Left ventricle myocardium superior (tissue), 1 donor: ENCODE results near the gene THEMIS2. TPM values are rescaled to one million over a fixed set of nuclear protein-coding genes. Genes with fewer than 3 reads are reported as not detected.

ENCODE experiments used
- ATAC-seq: fragments of 200-7000 bp; cut with Tn5 transposase; one replicate; pipeline ENCODE4 v1.9.1; 2020; ENCODE audit warnings: mild to moderate bottlenecking, moderate library complexity
- DNase-seq: peaks from one replicate; pipeline ENCODE4 v3.0.0-alpha.2; 2020
- intact Hi-C: fragments of 100-400 bp; cut with micrococcal nuclease; formaldehyde crosslinking; loops from one replicate; pipeline ENCODE4 v1.11.0; 2022
- total RNA-seq: library from RNA; stranded (reverse); fragmentation: NEBNext Ultra II Directional; extraction: Animal tissue kit (Norgen Biotek cat#: 25700); gene quantifications from one replicate; pipeline ENCODE4 v1.2.1, GENCODE V29; 2021
- donor health status: DM: no; HTN: yes; CAD: no; lungs with severe emphysema.

THEMIS2 gene
- total RNA-seq, 1 donor from 2014 or later, result 5.7 TPM

GRCh38 chr1:27883536-27883935 is 11.2 kb downstream of the THEMIS2 start:
- intact Hi-C loops, result no loop called here
- DNase-seq (no peak), ATAC-seq (no peak)

- intact Hi-C loops, result no loop called here
- peak; percentile 15 for ATAC-seq
- no peak for DNase-seq
Measured at GRCh38 chr1:27884006-27884954, 11.9 kb downstream of the THEMIS2 start.

GRCh38 chr1:27885114-27885528 is 12.8 kb downstream of the THEMIS2 start:
- DNase-seq (no peak), ATAC-seq (peak; percentile 62)
- intact Hi-C loops, result no loop called here

GRCh38 chr1:27885621-27886352 is 13.4 kb downstream of the THEMIS2 start:
- no peak for DNase-seq
- intact Hi-C loops, result no loop called here
- ATAC-seq, result peak; percentile 71

GRCh38 chr1:27886353-27886679 is 14.0 kb downstream of the THEMIS2 start:
- DNase-seq, result no peak
- intact Hi-C loops, result no loop called here
- no peak for ATAC-seq

- DNase-seq, result no peak
- intact Hi-C loops, result no loop called here
- ATAC-seq, result no peak
Measured at GRCh38 chr1:27886744-27887143, 14.4 kb downstream of the THEMIS2 start.

GRCh38 chr1:27887215-27888021 is 15.1 kb downstream of the THEMIS2 start:
- no peak for DNase-seq
- intact Hi-C loops, result no loop called here
- peak; percentile 23 for ATAC-seq

- ATAC-seq, result no peak
- no peak for DNase-seq
- intact Hi-C loops, result no loop called here
Measured at GRCh38 chr1:27889506-27889905, 17.2 kb downstream of the THEMIS2 start.

- intact Hi-C loops, result no loop called here
- DNase-seq, result no peak
- peak; percentile 58 for ATAC-seq
Measured at GRCh38 chr1:27891196-27891889, 19.0 kb downstream of the THEMIS2 start.

- ATAC-seq, result no peak
- intact Hi-C loops, result no loop called here
Measured at GRCh38 chr1:27894521-27894920, 22.2 kb downstream of the THEMIS2 start.

GRCh38 chr1:27906759-27907158 is 34.4 kb downstream of the THEMIS2 start:
- no peak for ATAC-seq

More at GRCh38 chr1:27894521-27894920, 22.2 kb downstream of the THEMIS2 start:
- DNase-seq, result no peak

GRCh38 chr1:27912429-27912828 is 40.1 kb downstream of the THEMIS2 start:
- intact Hi-C loops, result no loop called here
- DNase-seq (no peak), ATAC-seq (no peak)

More at GRCh38 chr1:27906759-27907158, 34.4 kb downstream of the THEMIS2 start:
- no peak for DNase-seq
- intact Hi-C loops, result no loop called here

GRCh38 chr1:27915082-27915575 is 42.8 kb downstream of the THEMIS2 start:
- no peak for DNase-seq
- intact Hi-C loops, result no loop called here
- ATAC-seq, result no peak

- no peak for DNase-seq
- intact Hi-C loops, result no loop called here
- ATAC-seq, result no peak
Measured at GRCh38 chr1:27922272-27922671, 49.9 kb downstream of the THEMIS2 start.

- no peak for DNase-seq
- no peak for ATAC-seq
- intact Hi-C loops, result no loop called here
Measured at GRCh38 chr1:27928216-27928954, 56.0 kb downstream of the THEMIS2 start.

GRCh38 chr1:27931184-27931583 is 58.8 kb downstream of the THEMIS2 start:
- no peak for ATAC-seq
- DNase-seq, result no peak
- intact Hi-C loops, result no loop called here

- DNase-seq (no peak), ATAC-seq (no peak)
- intact Hi-C loops, result no loop called here
Measured at GRCh38 chr1:27931759-27932158, 59.4 kb downstream of the THEMIS2 start.
